WTC11 (cell line): Measurements from ENCODE around the gene CYGB. TPM values are rescaled to one million over a fixed set of nuclear protein-coding genes. Genes with fewer than 3 reads are reported as not detected.
A peak's percentile ranks its signal among the peaks of the same experiment; 100 is the strongest.
"Not testable (repeated sequence)": the region's sequence is repeated elsewhere in the genome, so short reads cannot be mapped to it uniquely, and the experiment has no call there.

Experiments used
- ATAC-seq: fragments of 200-7000 bp; cut with Tn5 transposase; 2 replicates; pipeline ENCODE4 v1.10.0; 2021; ENCODE audit warnings: mild to moderate bottlenecking, moderate library complexity
- CTCF ChIA-PET: fragments of 300-600 bp; sonication (Branson Sonifier 250); formaldehyde crosslinking; loops from one replicate; lab custom pipeline; 2021; ENCODE audit warnings: antibody characterized with exemption; lab: Charles Lee
- POLR2A ChIA-PET: fragments of 350-600 bp; sonication (Branson Sonifier 250); formaldehyde crosslinking; loops from one replicate; lab custom pipeline; 2021; ENCODE audit warnings: antibody characterized with exemption; lab: Charles Lee
- DNase-seq: peaks from one replicate; pipeline ENCODE4 v3.0.0; 2021; ENCODE audit warnings: low spot score
- H3K27ac Mint-ChIP-seq: 2 replicates; pipeline ENCODE4 v1.8.0; 2021; ENCODE audit warnings: mixed read lengths
- H3K27me3 Mint-ChIP-seq: 2 replicates; pipeline ENCODE4 v1.8.0; 2021; ENCODE audit warnings: low read depth, mild to moderate bottlenecking, moderate library complexity, mixed read lengths
- H3K36me3 Mint-ChIP-seq: 2 replicates; pipeline ENCODE4 v1.8.0; 2021; ENCODE audit warnings: mixed read lengths
- H3K4me1 Mint-ChIP-seq: 2 replicates; pipeline ENCODE4 v1.8.0; 2022; ENCODE audit warnings: mixed read lengths
- H3K4me3 Mint-ChIP-seq: 2 replicates; pipeline ENCODE4 v1.8.0; 2021; ENCODE audit warnings: mild to moderate bottlenecking, moderate library complexity, mixed read lengths
- H3K9me3 Mint-ChIP-seq: 2 replicates; pipeline ENCODE4 v1.8.0; 2021; ENCODE audit warnings: mixed read lengths
- ELF4 ChIP-seq: sonication (generic); formaldehyde crosslinking; IDR thresholded peaks from 2 replicates; pipeline ENCODE4 v1.8.1; 2022; ENCODE audit warnings: low read depth, mild to moderate bottlenecking, moderate library complexity, missing genetic modification reagents
- FOXJ3 ChIP-seq: sonication (generic); formaldehyde crosslinking; IDR thresholded peaks from 2 replicates; pipeline ENCODE4 v1.9.0; 2021; ENCODE audit warnings: missing genetic modification reagents, mild to moderate bottlenecking, borderline replicate concordance
- FOXK1 ChIP-seq: sonication (generic); formaldehyde crosslinking; IDR thresholded peaks from 2 replicates; pipeline ENCODE4 v1.8.0; 2022; ENCODE audit warnings: mild to moderate bottlenecking, moderate library complexity, missing genetic modification reagents
- MAX ChIP-seq: sonication (generic); formaldehyde crosslinking; IDR thresholded peaks from 2 replicates; pipeline ENCODE4 v1.8.0; 2022; ENCODE audit warnings: mild to moderate bottlenecking, missing genetic modification reagents
- SMAD3 ChIP-seq: sonication (generic); formaldehyde crosslinking; IDR thresholded peaks from 2 replicates; pipeline ENCODE4 v1.8.0; 2022; ENCODE audit warnings: missing genetic modification reagents, mild to moderate bottlenecking, borderline replicate concordance
- STAT6 ChIP-seq: sonication (generic); formaldehyde crosslinking; conservative IDR thresholded peaks from 2 replicates; pipeline ENCODE4 v1.8.1; 2023; ENCODE audit warnings: mild to moderate bottlenecking, low read depth, missing genetic modification reagents, moderate library complexity
- TCF7 ChIP-seq: sonication (generic); formaldehyde crosslinking; IDR thresholded peaks from 2 replicates; pipeline ENCODE4 v1.8.0; 2022; ENCODE audit warnings: mild to moderate bottlenecking, low read depth, missing genetic modification reagents, moderate library complexity
- TEAD1 ChIP-seq: sonication (generic); formaldehyde crosslinking; IDR thresholded peaks from 2 replicates; pipeline ENCODE4 v1.8.0; 2022; ENCODE audit warnings: mild to moderate bottlenecking, missing genetic modification reagents
- ZBTB43 ChIP-seq: sonication (generic); formaldehyde crosslinking; IDR thresholded peaks from 2 replicates; pipeline ENCODE4 v1.8.1; 2023; ENCODE audit warnings: mild to moderate bottlenecking, missing genetic modification reagents
- total RNA-seq: library from RNA; stranded (reverse); gene quantifications from 3 replicates; pipeline ENCODE4 v1.2.3, GENCODE V29; 2021
- TF ChIP-seq, protein P1 (sequence below): sonication (generic); formaldehyde crosslinking; IDR thresholded peaks from 2 replicates; pipeline ENCODE4 v1.8.1; 2022; ENCODE audit warnings: low read depth, missing genetic modification reagents, borderline replicate concordance
- TF ChIP-seq, protein P2 (sequence below): fragments of 250-450 bp; sonication (Bioruptor Pico); IDR thresholded peaks from 2 replicates; pipeline ENCODE4 v1.9.0; 2021; ENCODE audit warnings: mild to moderate bottlenecking
- TF ChIP-seq, protein P3 (sequence below): sonication (generic); formaldehyde crosslinking; IDR thresholded peaks from 2 replicates; pipeline ENCODE4 v1.8.0; 2023; ENCODE audit warnings: missing genetic modification reagents

The CYGB gene
- total RNA-seq, 1 experiment from 2014 or later, result 3.6 TPM

DNA sequence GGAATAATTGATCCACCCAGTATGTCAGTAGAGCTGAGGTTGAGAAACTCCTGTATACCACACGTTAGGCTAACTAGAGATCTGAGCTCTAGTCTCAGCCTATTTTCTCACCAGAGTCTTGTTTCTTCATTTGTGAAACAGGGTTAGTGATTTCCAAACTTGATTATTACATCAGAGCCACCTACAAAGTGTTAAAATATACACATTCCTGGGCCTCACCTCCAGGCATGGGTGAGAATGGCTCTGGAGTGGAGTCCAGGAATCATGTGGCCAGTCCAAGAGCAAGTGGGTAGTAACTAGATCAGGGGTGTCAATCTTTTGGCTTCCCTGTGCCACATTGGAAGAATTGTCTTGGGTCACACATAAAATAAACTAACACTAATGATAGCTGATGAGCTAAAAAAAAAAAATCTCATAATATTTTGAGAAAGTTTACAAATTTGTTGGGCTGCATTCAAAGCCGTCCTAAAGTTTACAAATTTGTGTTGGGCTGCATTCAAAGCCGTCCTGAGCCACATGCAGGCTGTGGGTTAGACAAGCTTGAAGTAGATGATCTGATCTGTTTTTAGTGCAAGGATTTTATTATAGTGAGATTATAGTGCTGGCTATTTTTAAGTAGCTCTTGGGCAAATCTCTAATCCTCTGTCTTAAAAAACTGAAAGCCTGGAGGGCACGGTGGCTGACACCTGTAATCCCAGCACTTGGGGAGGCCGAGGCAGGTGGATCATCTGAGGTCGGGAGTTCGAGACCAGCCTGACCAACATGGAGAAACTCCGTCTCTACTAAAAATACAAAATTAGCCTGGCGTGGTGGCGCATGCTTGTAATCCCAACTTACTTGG lies 22.7 kb upstream of the CYGB start:
- Mint-ChIP-seq H3K9me3 (no peaks in the 10 kb centered on the region), H3K36me3 (peaks cover 65% of the 10 kb centered on the region), H3K4me1 (peaks cover 47% of the 10 kb centered on the region), H3K4me3 (peak overlapping the region; percentile 97), H3K27ac (peak overlapping the region; percentile 91)
- no peak for DNase-seq
- CTCF ChIA-PET, result interaction anchor here (0.8 to 2.3 kb wide), 5 partner anchors 20 to 148 kb away, joined by 3 to 7 read pairs (median 3); partner anchors contain the start of gene PRCD
- POLR2A ChIA-PET, result interaction anchor here (0.7 kb wide), 1 partner anchor 1410 kb away, joined by 8 read pairs; no protein-coding TSS in a partner anchor
- TF ChIP-seq FOXK1 (CRISPR knock-in tag) (no peak), ELF4 (CRISPR knock-in tag) (no peak), TCF7 (no peak)
- TF ChIP-seq, protein P1, sequence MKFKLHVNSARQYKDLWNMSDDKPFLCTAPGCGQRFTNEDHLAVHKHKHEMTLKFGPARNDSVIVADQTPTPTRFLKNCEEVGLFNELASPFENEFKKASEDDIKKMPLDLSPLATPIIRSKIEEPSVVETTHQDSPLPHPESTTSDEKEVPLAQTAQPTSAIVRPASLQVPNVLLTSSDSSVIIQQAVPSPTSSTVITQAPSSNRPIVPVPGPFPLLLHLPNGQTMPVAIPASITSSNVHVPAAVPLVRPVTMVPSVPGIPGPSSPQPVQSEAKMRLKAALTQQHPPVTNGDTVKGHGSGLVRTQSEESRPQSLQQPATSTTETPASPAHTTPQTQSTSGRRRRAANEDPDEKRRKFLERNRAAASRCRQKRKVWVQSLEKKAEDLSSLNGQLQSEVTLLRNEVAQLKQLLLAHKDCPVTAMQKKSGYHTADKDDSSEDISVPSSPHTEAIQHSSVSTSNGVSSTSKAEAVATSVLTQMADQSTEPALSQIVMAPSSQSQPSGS (CRISPR knock-in tag), result no peak
- TF ChIP-seq, all 79 proteins: peak for 0
- no peak for ATAC-seq
- H3K27me3 Mint-ChIP-seq, result no peaks in the 10 kb centered on the region

GRCh38 chr17:76559460-76559859 lies 22.0 kb upstream of the CYGB start:
- Mint-ChIP-seq H3K27ac (peak overlapping the region; percentile 97), H3K4me3 (peak overlapping the region; percentile 97), H3K36me3 (peaks cover 57% of the 10 kb centered on the region), H3K4me1 (peaks cover 46% of the 10 kb centered on the region)
- ATAC-seq, DNase-seq, POLR2A ChIA-PET, H3K27me3 Mint-ChIP-seq, H3K9me3 Mint-ChIP-seq: not testable (repeated sequence)
- CTCF ChIA-PET, result interaction anchor here (0.6 to 2.3 kb wide), 4 partner anchors 19 to 1525 kb away, joined by 3 to 7 read pairs (median 5); partner anchors contain the start of gene PRCD

GRCh38 chr17:76558198-76559095 lies 20.9 kb upstream of the CYGB start:
- POLR2A ChIA-PET, result interaction anchor here (0.7 to 1.7 kb wide), 4 partner anchors 8 to 21 kb away, joined by 3 to 4 read pairs (median 4); partner anchors contain the start of gene CYGB
- CTCF ChIA-PET, result interaction anchor here (0.6 to 3.3 kb wide), 10 partner anchors 9 to 1526 kb away, joined by 3 to 27 read pairs (median 8); a partner anchor contains a TSS
- Mint-ChIP-seq H3K36me3 (peaks cover 55% of the 10 kb centered on the region), H3K27me3 (no peaks in the 10 kb centered on the region), H3K4me1 (peaks cover 46% of the 10 kb centered on the region)
- ATAC-seq (no peak), DNase-seq (no peak)
- no peak for TF ChIP-seq STAT6
- peak; percentile 1; the same call in 1 of the 2 replicates for TF ChIP-seq SMAD3 (CRISPR knock-in tag)
- TF ChIP-seq, all 79 proteins: peak for 1
- H3K9me3 Mint-ChIP-seq, result no peaks in the 10 kb centered on the region
- H3K27ac Mint-ChIP-seq, result peak overlapping the region; percentile 97
- H3K4me3 Mint-ChIP-seq, result peak overlapping the region; percentile 97

GRCh38 chr17:76557368-76558197 lies 20.1 kb upstream of the CYGB start:
- H3K9me3 Mint-ChIP-seq, result no peaks in the 10 kb centered on the region
- peaks cover 46% of the 10 kb centered on the region for H3K36me3 Mint-ChIP-seq
- H3K4me1 Mint-ChIP-seq, result peaks cover 43% of the 10 kb centered on the region
- H3K27me3 Mint-ChIP-seq, result no peaks in the 10 kb centered on the region
- peak; percentile 97 for DNase-seq
- peak overlapping the region; percentile 97 for H3K27ac Mint-ChIP-seq
- POLR2A ChIA-PET, result interaction anchor here (0.6 to 1.7 kb wide), 8 partner anchors 9 to 114 kb away, joined by 3 to 4 read pairs (median 3); partner anchors contain the start of gene CYGB
- CTCF ChIA-PET, result interaction anchor here (0.5 to 3.3 kb wide), 26 partner anchors 9 to 702 kb away, joined by 3 to 27 read pairs (median 4); partner anchors contain the start of genes CYGB, PRCD, ST6GALNAC2 and WBP2
- peak overlapping the region; percentile 97 for H3K4me3 Mint-ChIP-seq
- ATAC-seq, result peak; percentile 97
- TF ChIP-seq, protein P2, sequence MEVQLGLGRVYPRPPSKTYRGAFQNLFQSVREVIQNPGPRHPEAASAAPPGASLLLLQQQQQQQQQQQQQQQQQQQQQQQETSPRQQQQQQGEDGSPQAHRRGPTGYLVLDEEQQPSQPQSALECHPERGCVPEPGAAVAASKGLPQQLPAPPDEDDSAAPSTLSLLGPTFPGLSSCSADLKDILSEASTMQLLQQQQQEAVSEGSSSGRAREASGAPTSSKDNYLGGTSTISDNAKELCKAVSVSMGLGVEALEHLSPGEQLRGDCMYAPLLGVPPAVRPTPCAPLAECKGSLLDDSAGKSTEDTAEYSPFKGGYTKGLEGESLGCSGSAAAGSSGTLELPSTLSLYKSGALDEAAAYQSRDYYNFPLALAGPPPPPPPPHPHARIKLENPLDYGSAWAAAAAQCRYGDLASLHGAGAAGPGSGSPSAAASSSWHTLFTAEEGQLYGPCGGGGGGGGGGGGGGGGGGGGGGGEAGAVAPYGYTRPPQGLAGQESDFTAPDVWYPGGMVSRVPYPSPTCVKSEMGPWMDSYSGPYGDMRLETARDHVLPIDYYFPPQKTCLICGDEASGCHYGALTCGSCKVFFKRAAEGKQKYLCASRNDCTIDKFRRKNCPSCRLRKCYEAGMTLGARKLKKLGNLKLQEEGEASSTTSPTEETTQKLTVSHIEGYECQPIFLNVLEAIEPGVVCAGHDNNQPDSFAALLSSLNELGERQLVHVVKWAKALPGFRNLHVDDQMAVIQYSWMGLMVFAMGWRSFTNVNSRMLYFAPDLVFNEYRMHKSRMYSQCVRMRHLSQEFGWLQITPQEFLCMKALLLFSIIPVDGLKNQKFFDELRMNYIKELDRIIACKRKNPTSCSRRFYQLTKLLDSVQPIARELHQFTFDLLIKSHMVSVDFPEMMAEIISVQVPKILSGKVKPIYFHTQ, result no peak
- no peak for TF ChIP-seq FOXJ3 (CRISPR knock-in tag)
- TF ChIP-seq ZBTB43, result peak; percentile 74; the same call in 1 of the 2 replicates
- TF ChIP-seq MAX (CRISPR knock-in tag), result peak; percentile 98
- TF ChIP-seq, protein P3, sequence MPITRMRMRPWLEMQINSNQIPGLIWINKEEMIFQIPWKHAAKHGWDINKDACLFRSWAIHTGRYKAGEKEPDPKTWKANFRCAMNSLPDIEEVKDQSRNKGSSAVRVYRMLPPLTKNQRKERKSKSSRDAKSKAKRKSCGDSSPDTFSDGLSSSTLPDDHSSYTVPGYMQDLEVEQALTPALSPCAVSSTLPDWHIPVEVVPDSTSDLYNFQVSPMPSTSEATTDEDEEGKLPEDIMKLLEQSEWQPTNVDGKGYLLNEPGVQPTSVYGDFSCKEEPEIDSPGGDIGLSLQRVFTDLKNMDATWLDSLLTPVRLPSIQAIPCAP (CRISPR knock-in tag), result peak; percentile 55; the same call in 1 of the 2 replicates
- TF ChIP-seq TEAD1 (CRISPR knock-in tag), result peak; percentile 83
